ENCODE results near the gene CXCR2.

Gene CXCR2

GRCh38 chr2:218125626-218126080, at the start of gene CXCR2:
CXCR2 (plus strand) TSS chr2:218126028; CDS start chr2:218134802, 8,774 bp downstream.
- no peak for DNase-seq (ENCODE audit: low read depth)
- TF ChIP-seq, protein P1, sequence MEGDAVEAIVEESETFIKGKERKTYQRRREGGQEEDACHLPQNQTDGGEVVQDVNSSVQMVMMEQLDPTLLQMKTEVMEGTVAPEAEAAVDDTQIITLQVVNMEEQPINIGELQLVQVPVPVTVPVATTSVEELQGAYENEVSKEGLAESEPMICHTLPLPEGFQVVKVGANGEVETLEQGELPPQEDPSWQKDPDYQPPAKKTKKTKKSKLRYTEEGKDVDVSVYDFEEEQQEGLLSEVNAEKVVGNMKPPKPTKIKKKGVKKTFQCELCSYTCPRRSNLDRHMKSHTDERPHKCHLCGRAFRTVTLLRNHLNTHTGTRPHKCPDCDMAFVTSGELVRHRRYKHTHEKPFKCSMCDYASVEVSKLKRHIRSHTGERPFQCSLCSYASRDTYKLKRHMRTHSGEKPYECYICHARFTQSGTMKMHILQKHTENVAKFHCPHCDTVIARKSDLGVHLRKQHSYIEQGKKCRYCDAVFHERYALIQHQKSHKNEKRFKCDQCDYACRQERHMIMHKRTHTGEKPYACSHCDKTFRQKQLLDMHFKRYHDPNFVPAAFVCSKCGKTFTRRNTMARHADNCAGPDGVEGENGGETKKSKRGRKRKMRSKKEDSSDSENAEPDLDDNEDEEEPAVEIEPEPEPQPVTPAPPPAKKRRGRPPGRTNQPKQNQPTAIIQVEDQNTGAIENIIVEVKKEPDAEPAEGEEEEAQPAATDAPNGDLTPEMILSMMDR (IDR thresholded peaks at IDR 0.05; ENCODE audit: control insufficient read depth, extremely low read depth, insufficient read depth), result no peak
- H3K4me3 ChIP-seq (ENCODE audit: low read depth, low read length), result no peak within 1 kb of the TSS

DNA sequence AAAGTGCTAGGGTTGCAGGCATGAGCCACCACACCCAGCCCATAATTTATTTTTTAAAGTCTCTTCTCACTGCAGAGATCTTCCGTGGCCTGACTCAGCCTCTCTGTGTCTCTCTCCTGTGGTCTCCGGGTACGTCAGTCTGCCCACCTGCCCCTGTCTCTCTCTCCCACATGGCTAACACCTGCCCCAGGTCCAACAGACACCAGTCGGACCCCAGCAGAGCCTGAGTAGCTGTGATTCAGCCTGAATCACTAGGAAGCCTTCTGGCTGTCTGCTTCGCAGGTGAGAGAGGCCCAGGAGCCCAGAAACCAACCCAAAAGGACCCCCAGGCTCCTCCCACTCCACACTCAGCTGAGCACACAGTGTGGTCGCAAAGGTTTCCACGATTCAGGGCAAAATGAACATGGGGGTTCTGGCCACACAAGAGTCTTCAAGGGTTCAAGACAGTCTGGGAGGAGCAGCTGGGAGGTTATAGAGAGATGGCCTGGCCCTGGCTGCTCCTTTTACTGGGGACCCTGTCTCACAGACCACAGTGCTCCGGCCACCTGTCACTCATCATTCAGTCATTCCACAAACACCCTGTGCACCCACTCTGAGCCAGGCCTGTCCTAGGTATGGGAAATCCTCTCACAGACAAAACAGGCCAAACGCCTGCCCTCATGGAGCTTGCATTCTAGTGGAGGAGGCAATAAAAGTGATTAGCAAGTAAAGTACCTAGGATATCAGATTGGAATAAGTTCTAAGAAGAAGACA, 48.2 kb upstream of the CXCR2 start:
- DNase-seq (ENCODE audit: low read depth), result no peak
- no peak overlapping the region for H3K4me3 ChIP-seq (ENCODE audit: low read depth, low read length)
- TF ChIP-seq, protein P1 (IDR thresholded peaks at IDR 0.05; ENCODE audit: control insufficient read depth, extremely low read depth, insufficient read depth), result no peak

DNA sequence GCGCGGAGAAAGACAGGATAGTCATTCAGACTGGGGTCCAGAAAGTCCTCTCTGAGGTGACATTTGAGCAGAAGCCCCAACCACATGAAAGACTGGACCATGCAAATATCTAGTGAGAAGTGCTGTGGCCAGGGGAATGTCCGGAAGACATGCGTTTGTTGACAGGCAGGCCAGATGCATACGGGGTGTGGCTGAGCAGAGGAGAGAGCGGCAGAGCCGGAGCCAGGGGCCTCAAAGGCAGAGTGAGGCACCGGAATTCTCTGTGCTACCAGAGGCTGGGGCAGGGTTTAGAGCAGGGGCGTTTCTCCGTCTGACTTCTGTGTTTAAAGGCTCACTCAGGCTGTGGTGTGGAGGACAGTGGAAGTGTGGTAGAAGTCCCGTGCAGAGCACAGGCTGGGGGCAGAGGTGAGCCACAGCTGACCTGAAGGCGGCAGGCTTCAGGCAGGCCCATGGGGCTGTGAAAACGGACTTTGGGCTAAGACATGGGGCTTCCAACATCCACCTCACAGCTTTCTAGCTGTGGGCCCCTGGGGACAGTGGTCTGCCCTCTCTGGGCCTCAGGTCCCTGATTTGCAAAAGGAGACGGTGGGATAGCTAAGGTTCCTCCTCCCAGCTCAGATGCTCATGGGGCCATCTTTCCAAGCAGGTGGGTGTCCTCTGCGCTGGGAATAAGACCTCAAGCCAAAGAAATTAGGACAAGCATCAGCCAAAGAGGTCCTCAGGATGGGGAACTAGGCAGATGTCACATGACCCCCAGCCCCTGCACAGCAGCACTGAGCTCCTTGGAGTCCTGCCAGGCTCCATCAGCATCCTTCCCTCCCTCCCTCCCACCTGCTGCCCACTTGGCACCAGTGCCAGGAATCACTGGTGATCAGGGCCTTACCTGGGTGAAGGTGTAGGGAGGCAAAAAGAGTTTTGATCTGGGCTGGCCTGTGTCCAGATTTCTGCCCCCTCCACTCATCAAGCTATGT, 45.6 kb upstream of the CXCR2 start:
- no peak overlapping the region for H3K4me3 ChIP-seq (ENCODE audit: low read depth, low read length)
- no peak for DNase-seq (ENCODE audit: low read depth)
- TF ChIP-seq, protein P1 (IDR thresholded peaks at IDR 0.05; ENCODE audit: control insufficient read depth, extremely low read depth, insufficient read depth), result no peak

- TF ChIP-seq, protein P1 (IDR thresholded peaks at IDR 0.05; ENCODE audit: control insufficient read depth, extremely low read depth, insufficient read depth), result no peak
- no peak for DNase-seq (ENCODE audit: low read depth)
These were observed 44.8 kb upstream of the CXCR2 start for GRCh38 chr2:218081063-218081462.

GRCh38 chr2:218081695-218082094, 44.1 kb upstream of the CXCR2 start:
- DNase-seq (ENCODE audit: low read depth), result no peak
- TF ChIP-seq, protein P1 (IDR thresholded peaks at IDR 0.05; ENCODE audit: control insufficient read depth, extremely low read depth, insufficient read depth), result no peak
- H3K4me3 ChIP-seq (ENCODE audit: low read depth, low read length), result no peak overlapping the region

More at GRCh38 chr2:218081063-218081462, 44.8 kb upstream of the CXCR2 start:
- no peak overlapping the region for H3K4me3 ChIP-seq (ENCODE audit: low read depth, low read length)

DNA sequence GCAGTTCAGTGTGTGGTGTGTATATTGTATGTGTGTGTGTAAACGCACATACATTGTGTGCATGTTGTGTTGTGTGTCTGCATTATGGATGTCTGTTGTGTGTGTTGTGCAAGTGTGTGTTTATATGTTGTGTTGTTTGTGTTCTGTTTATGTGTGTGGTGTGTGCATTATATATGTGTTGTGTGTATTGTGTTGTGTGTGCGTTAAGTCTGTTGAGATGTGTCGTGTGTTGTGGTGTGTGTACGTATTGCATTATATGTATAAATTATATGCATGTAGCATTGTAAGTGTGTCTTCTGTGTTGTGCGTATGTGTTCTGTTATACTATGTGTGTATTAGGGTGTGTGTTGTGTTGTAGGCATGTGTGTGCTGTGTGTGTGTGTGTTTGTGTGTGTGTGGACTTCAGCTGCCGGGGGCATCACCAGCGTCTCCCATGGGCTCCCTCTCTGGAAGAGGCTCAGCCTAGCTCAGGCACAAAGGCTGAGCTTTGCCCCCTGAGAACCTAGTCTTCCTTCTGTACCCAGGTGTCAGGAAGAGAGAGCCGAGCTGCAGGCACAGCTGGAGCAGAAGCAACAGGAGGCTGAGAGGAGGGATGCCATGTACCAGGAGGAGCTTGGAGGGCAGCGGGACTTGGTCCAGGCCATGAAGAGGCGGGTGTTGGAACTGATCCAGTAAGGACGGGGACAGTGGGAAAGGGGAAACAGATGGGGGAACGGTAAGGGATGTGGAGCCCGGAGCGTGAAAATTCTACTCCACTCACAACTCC, 43.1 kb upstream of the CXCR2 start:
- no peak for DNase-seq (ENCODE audit: low read depth)
- TF ChIP-seq, protein P1 (IDR thresholded peaks at IDR 0.05; ENCODE audit: control insufficient read depth, extremely low read depth, insufficient read depth), result no peak

More for the DNA sequence above, 43.1 kb upstream of the CXCR2 start:
- H3K4me3 ChIP-seq (ENCODE audit: low read depth, low read length), result no peak overlapping the region
